Thoracic aorta (tissue), 2 donors: ENCODE data around the gene GRAMD1A. TPM values are rescaled to one million over a fixed set of nuclear protein-coding genes. Genes with fewer than 3 reads are reported as not detected.

Source experiments
- ATAC-seq: fragments of 150-250 bp; one replicate; pipeline ENCODE4 v1.8.0; 2017; ENCODE audit warnings: low read depth; ENCODE audit not compliant: insufficient number of reproducible peaks, low FRiP score
- DNase-seq: peaks from one replicate; pipeline ENCODE4 v3.0.0-alpha.2; 2020; ENCODE audit warnings: low spot score
- H3K27ac ChIP-seq, 2 donors: fragments of 200-600 bp; sonication (generic); 1 replicate in 1 of 2; 2 replicates in 1 of 2; pipeline ENCODE4 v1.5.1; 2016; ENCODE audit warnings: mild to moderate bottlenecking in 2 of 2, moderate library complexity in 2 of 2
- H3K27me3 ChIP-seq: fragments of 200-600 bp; sonication (generic); replicated peaks from 2 replicates; pipeline ENCODE4 v1.6.0; 2016; ENCODE audit warnings: mild to moderate bottlenecking; ENCODE audit not compliant: insufficient read depth
- H3K36me3 ChIP-seq: fragments of 200-600 bp; sonication (generic); one replicate; pipeline ENCODE4 v1.5.1; 2016
- H3K4me1 ChIP-seq, 2 donors: fragments of 200-600 bp; sonication (generic); 1 replicate in 1 of 2; 2 replicates in 1 of 2; pipeline versions ENCODE4 v1.5.1 to v1.6.0; 2016; ENCODE audit warnings: low read depth in 2 of 2, mild to moderate bottlenecking in 1 of 2; ENCODE audit not compliant: control insufficient read depth in 1 of 2
- H3K4me3 ChIP-seq: fragments of 200-600 bp; sonication (generic); 2 replicates; pipeline ENCODE4 v1.5.1; 2016; ENCODE audit warnings: mild to moderate bottlenecking
- H3K9me3 ChIP-seq: fragments of 200-600 bp; sonication (generic); 2 replicates; pipeline ENCODE4 v1.5.1; 2016
- CTCF ChIP-seq: fragments of 200-600 bp; sonication (generic); IDR thresholded peaks from one replicate; pipeline ENCODE4 v1.5.1; 2019; ENCODE audit warnings: antibody characterized with exemption
- total RNA-seq, 2 donors: library from RNA; depleted of rRNA; stranded (reverse); fragments of >200 nt; gene quantifications; one replicate each; pipeline versions ENCODE4 v1.1.0 to v1.2.3, GENCODE V29; 2016

GRAMD1A gene
- total RNA-seq, 2 donors from 2014 or later, result 42.9 to 83.5 TPM

DNA sequence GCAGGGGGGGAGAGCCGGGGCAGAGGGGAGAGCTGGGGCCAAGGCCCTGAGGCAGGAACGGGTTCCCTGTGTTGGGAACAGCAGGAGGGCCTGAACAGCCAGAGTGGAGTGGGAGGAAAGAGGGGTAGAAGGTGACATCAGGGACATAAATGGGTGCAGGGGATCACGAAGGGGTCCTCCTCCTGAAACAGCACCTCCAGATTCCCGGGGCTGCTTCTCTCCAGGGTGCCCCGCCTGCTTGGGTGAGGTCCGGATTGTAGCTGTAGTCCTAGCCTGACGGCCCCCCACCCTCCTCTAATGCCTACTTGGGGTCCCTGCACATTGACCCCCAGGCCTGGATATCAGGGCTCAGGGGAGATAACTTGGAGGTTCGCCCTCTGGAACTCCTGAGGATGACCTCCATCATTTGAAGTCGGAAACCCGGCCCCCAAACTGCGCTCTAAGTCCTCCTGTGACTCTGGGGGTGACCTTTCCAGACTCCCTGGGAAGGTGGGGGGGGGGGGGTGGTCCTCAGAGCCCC is 29.7 kb downstream of the GRAMD1A start:
- no peak overlapping the region for H3K27ac ChIP-seq
- ATAC-seq, result no peak

GRCh38 chr19:35030257-35031071 is 30.3 kb downstream of the GRAMD1A start, which contains the start of gene SCN1B:
Gene SCN1B (plus strand): TSS chr19:35030470. CDS start chr19:35030821, 351 bp downstream.
- Histone ChIP-seq H3K9me3 (no peaks in the 10 kb centered on the region), H3K27ac (peak within 1 kb of the TSS in 1 of 2 donors; percentile 21), H3K4me3 (peak within 1 kb of the TSS; percentile 82), H3K36me3 (peaks cover 5% of the 10 kb centered on the region), H3K27me3 (no peaks in the 10 kb centered on the region), H3K4me1 (peaks cover 8 to 10% of the 10 kb centered on the region in 2 donors)
- TF ChIP-seq CTCF, result no peak
- peak; percentile 75 for ATAC-seq
- DNase-seq, result no peak

More for the DNA sequence above, 29.7 kb downstream of the GRAMD1A start:
- no peak for TF ChIP-seq CTCF
- peak overlapping the region; percentile 82 for H3K4me3 ChIP-seq
- H3K9me3 ChIP-seq, result no peaks in the 10 kb centered on the region
- peaks cover 8 to 10% of the 10 kb centered on the region in 2 donors for H3K4me1 ChIP-seq
- DNase-seq, result no peak
- peaks cover 5% of the 10 kb centered on the region for H3K36me3 ChIP-seq
- H3K27me3 ChIP-seq, result no peaks in the 10 kb centered on the region

- Histone ChIP-seq H3K36me3 (peaks cover 4% of the 10 kb centered on the region), H3K4me3 (peak overlapping the region; percentile 82), H3K9me3 (no peaks in the 10 kb centered on the region), H3K27me3 (no peaks in the 10 kb centered on the region), H3K27ac (peak overlapping the region in 1 of 2 donors; percentile 21), H3K4me1 (peaks cover 8 to 10% of the 10 kb centered on the region in 2 donors)
- ATAC-seq (no peak), DNase-seq (no peak)
- no peak for TF ChIP-seq CTCF
Measured at GRCh38 chr19:35031072-35031881, 31.2 kb downstream of the GRAMD1A start.

- TF ChIP-seq CTCF, result no peak
- Histone ChIP-seq H3K4me1 (peaks cover 8 to 10% of the 10 kb centered on the region in 2 donors), H3K27ac (no peak overlapping the region), H3K9me3 (no peaks in the 10 kb centered on the region), H3K4me3 (no peak overlapping the region), H3K27me3 (no peaks in the 10 kb centered on the region), H3K36me3 (no peaks in the 10 kb centered on the region)
- ATAC-seq (no peak), DNase-seq (no peak)
Measured at GRCh38 chr19:35032356-35032865, 32.3 kb downstream of the GRAMD1A start.
